Peyer's patch (tissue), 4 donors: ENCODE data around the gene SAE1. TPM values are rescaled to one million over a fixed set of nuclear protein-coding genes. Genes with fewer than 3 reads are reported as not detected.

Source experiments
- DNase-seq, 3 donors: peaks; one replicate each; pipeline ENCODE4 v3.0.0-alpha.2; 2017 to 2019
- H3K27ac ChIP-seq, 4 donors: fragments of 200-600 bp; sonication (generic); one replicate each; pipeline ENCODE4 v1.5.1; 2016 to 2019
- H3K27me3 ChIP-seq, 2 donors: fragments of 200-600 bp; sonication (generic); one replicate each; pipeline ENCODE4 v1.5.1; 2019
- H3K36me3 ChIP-seq, 3 donors: fragments of 200-600 bp; sonication (generic); one replicate each; pipeline ENCODE4 v1.5.1; 2016 to 2019
- H3K4me1 ChIP-seq, 4 donors: fragments of 200-600 bp; sonication (generic); one replicate each; pipeline ENCODE4 v1.5.1; 2016 to 2019
- H3K4me3 ChIP-seq, 4 donors: fragments of 200-600 bp; sonication (generic); 1 replicate in 3 of 4; 2 replicates in 1 of 4; pipeline ENCODE4 v1.5.1; 2016 to 2019; ENCODE audit warnings: mild to moderate bottlenecking in 1 of 4
- H3K9me3 ChIP-seq, 4 donors: fragments of 200-600 bp; sonication (generic); one replicate each; pipeline ENCODE4 v1.5.1; 2016 to 2019; ENCODE audit warnings: mild to moderate bottlenecking in 1 of 4
- POLR2A ChIP-seq, 2 donors: fragments of 450-650 bp; IDR thresholded peaks; one replicate each; pipeline ENCODE4 v1.5.1; 2017; ENCODE audit warnings: antibody characterized with exemption in 2 of 2, mild to moderate bottlenecking in 2 of 2, moderate library complexity in 2 of 2
- total RNA-seq, 4 donors: library from RNA; depleted of rRNA; stranded (reverse); fragments of >200 nt; gene quantifications; one replicate each; pipeline ENCODE4 v1.1.0, GENCODE V29; 2016
- TF ChIP-seq, protein P1 (sequence below), 6 experiments: fragments of 450-650 bp in 4 of 6; fragments of 200-600 bp in 2 of 6; sonication (generic) in 1 of 6; IDR thresholded peaks; one replicate each; pipeline ENCODE4 v1.5.1; 2017 to 2019; ENCODE audit warnings: antibody characterized with exemption in 6 of 6, mild to moderate bottlenecking in 3 of 6, moderate library complexity in 1 of 6

Gene SAE1
- total RNA-seq, 4 donors from 2014 or later = 35.9 to 73.4 (median 40.3) TPM

DNA sequence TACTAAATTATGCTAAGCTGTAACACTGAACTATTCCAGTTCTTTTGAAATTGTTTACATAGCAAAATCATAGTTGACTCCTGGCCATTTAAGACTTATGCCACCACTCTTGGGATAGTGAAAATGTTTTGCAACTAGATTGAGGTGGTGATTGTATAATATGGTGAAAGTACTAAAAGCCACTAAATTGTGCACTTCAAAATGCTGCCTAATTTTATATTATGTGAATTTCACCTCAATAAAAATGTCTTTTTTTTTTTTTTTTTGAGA, 5.0 kb upstream of the SAE1 start:
- TF ChIP-seq, protein P1, sequence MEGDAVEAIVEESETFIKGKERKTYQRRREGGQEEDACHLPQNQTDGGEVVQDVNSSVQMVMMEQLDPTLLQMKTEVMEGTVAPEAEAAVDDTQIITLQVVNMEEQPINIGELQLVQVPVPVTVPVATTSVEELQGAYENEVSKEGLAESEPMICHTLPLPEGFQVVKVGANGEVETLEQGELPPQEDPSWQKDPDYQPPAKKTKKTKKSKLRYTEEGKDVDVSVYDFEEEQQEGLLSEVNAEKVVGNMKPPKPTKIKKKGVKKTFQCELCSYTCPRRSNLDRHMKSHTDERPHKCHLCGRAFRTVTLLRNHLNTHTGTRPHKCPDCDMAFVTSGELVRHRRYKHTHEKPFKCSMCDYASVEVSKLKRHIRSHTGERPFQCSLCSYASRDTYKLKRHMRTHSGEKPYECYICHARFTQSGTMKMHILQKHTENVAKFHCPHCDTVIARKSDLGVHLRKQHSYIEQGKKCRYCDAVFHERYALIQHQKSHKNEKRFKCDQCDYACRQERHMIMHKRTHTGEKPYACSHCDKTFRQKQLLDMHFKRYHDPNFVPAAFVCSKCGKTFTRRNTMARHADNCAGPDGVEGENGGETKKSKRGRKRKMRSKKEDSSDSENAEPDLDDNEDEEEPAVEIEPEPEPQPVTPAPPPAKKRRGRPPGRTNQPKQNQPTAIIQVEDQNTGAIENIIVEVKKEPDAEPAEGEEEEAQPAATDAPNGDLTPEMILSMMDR (IDR thresholded peaks at IDR 0.05) = no peak
- TF ChIP-seq POLR2A (IDR thresholded peaks at IDR 0.05) = no peak
- no peaks in the 10 kb centered on the region for H3K27me3 ChIP-seq

DNA sequence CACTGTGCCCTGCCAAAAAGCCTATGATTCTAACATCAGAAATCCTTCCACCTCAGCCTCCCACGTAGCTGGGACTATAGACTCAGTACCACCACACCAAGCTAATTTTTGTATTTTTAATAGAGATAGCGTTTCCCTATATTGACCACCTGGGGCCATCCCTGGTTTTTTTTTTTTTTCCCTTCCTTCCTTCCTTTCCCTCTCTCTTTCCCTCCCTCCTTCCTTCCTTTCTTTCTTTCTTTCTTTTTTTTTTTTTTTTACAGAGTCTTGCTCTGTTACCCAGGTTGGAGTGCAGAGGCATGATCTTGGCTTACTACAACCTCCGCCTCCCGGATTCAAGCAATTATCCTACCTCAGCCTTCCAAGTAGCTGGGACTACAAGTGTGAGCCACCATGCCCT, 1.1 kb upstream of the SAE1 start:
- DNase-seq = no peak
- Histone ChIP-seq H3K4me3 (no peak overlapping the region), H3K4me1 (peaks cover 0 to 16% (median 4%) of the 10 kb centered on the region in 4 donors), H3K9me3 (no peaks in the 10 kb centered on the region), H3K27ac (no peak overlapping the region), H3K36me3 (no peaks in the 10 kb centered on the region), H3K27me3 (no peaks in the 10 kb centered on the region)
- no peak for TF ChIP-seq POLR2A (IDR thresholded peaks at IDR 0.05)

More for the DNA sequence above, 5.0 kb upstream of the SAE1 start:
- Histone ChIP-seq H3K36me3 (no peaks in the 10 kb centered on the region), H3K27ac (no peak overlapping the region), H3K9me3 (no peaks in the 10 kb centered on the region), H3K4me3 (no peak overlapping the region), H3K4me1 (no peaks in the 10 kb centered on the region)
- DNase-seq = no peak

DNA sequence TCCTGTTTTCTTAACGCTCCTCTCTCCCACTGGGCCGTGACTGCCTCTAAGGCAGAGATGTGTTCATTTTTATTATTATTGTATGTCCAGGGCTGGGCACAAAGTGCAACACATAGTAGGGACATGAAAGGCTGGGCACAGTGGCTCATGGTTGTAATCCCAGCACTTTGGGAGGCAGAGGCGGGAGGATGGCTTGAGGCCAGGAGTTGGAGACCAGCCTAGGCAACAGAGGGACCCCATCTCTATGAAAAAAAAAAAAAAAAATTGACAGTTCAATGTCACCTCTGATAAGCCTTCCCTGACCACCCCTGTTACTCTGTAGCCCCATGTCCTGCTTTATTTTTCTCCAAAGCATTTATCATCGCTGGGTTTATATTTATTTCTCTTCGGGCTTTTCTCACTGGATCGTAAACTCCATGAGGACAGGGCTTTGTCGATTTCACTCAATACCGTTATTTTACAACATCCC, 481 bp upstream of the SAE1 start:
- H3K4me1 ChIP-seq = peaks cover 0 to 18% (median 4%) of the 10 kb centered on the region in 4 donors
- peak overlapping the region; percentile 71 to 95 (median 77) for H3K4me3 ChIP-seq
- DNase-seq = no peak
- peak overlapping the region in 3 of 4 donors; percentile 87 to 92 (median 90) for H3K27ac ChIP-seq
- no peaks in the 10 kb centered on the region for H3K36me3 ChIP-seq
- no peaks in the 10 kb centered on the region for H3K27me3 ChIP-seq
- H3K9me3 ChIP-seq = no peaks in the 10 kb centered on the region
- TF ChIP-seq, protein P1 (IDR thresholded peaks at IDR 0.05) = no peak
- TF ChIP-seq POLR2A (IDR thresholded peaks at IDR 0.05) = no peak

DNA sequence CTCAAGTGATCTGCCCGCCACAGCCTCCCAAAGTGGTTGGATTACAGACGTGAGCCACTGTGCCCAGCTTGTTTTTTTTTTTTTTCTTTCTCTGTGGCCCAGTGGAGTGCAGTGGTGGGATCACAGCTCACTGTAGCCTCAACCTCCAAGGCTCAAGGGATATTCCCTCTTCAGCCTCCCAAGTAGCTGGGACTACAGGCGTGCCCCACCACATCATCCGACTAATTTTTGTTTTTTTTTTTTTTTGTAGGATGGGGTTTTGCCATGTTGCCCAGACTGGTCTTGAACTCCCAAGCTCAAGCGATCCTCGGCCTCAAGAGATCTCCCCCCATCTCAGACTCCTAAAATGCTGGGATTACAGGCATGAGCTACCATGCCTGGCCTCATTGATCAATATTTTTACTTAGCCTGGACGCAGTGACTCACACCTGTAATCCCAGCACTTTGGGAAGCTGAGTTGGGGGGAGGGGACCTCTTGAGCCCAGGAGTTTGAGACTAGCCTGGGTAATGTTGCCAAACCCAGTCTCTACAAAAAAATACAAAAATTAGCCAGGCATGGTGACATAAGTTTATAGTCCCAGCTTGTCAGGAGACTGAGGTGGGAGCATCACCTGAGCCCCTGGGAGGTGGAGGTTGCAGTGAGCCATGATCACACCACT, 1.7 kb downstream of the SAE1 start:
- Histone ChIP-seq H3K4me3 (peak overlapping the region in 1 of 4 donors; percentile 79), H3K27me3 (no peaks in the 10 kb centered on the region), H3K9me3 (no peaks in the 10 kb centered on the region), H3K4me1 (peaks cover 0 to 18% (median 4%) of the 10 kb centered on the region in 4 donors), H3K27ac (no peak overlapping the region), H3K36me3 (no peaks in the 10 kb centered on the region)
- DNase-seq = no peak
- no peak for TF ChIP-seq POLR2A (IDR thresholded peaks at IDR 0.05)
- TF ChIP-seq, protein P1 (IDR thresholded peaks at IDR 0.05) = no peak

DNA sequence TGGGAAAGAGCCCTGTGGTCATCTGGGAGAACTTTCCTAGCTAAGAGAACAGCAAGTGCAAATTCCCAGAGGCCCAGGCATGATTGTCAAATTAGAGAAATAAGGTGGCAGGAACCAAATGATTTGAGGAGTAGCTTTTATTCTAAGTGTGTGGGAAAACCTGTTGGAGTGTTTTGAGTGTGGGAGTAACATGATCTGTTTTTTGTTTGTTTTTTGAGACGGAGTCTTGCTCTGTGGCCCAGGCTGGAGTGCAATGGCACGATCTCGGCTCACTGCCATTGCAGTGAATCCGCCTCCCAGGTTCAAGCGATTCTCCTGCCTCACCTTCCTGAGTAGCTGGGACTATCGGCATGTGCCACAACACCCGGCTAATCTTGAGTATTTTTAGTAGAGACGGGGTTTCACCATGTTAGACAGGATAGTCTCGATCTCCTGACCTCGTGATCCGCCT, 2.4 kb downstream of the SAE1 start:
- Histone ChIP-seq H3K27me3 (no peaks in the 10 kb centered on the region), H3K27ac (no peak overlapping the region), H3K9me3 (no peaks in the 10 kb centered on the region), H3K4me1 (peaks cover 0 to 18% (median 4%) of the 10 kb centered on the region in 4 donors), H3K36me3 (no peaks in the 10 kb centered on the region), H3K4me3 (no peak overlapping the region)
- DNase-seq = no peak
- TF ChIP-seq, protein P1 (IDR thresholded peaks at IDR 0.05) = no peak
- TF ChIP-seq POLR2A (IDR thresholded peaks at IDR 0.05) = no peak

DNA sequence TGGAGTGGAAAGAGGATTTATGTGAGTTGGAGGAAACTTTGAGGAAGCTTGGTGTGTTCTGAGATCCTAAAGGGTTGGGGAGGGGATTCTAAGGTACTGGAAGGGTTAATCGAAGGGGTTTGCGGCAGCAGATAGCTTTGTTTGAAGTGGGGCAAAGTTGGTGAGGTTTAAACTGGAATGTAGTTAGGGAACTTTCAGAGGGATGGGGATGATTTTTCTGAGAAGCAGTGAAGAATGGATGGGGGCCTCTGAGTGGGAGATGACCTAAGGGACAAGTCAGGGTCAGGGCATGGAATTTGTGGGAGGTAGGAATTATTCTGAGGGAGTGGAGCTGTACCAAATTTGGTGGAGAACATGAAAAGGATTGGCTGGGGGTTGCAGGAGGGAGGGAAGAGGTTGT, 3.9 kb downstream of the SAE1 start:
- TF ChIP-seq, protein P1 (IDR thresholded peaks at IDR 0.05) = no peak
- no peak for TF ChIP-seq POLR2A (IDR thresholded peaks at IDR 0.05)
- Histone ChIP-seq H3K27ac (no peak overlapping the region), H3K4me1 (peaks cover 0 to 18% (median 4%) of the 10 kb centered on the region in 4 donors), H3K4me3 (no peak overlapping the region), H3K36me3 (no peaks in the 10 kb centered on the region), H3K9me3 (no peaks in the 10 kb centered on the region), H3K27me3 (no peaks in the 10 kb centered on the region)
- no peak for DNase-seq
